ENCODE measurements around the gene MGRN1. TPM values are rescaled to one million over a fixed set of nuclear protein-coding genes. Genes with fewer than 3 reads are reported as not detected.

The MGRN1 gene
- total RNA-seq, 1 experiment from 2014 or later, result 54.6 TPM

DNA sequence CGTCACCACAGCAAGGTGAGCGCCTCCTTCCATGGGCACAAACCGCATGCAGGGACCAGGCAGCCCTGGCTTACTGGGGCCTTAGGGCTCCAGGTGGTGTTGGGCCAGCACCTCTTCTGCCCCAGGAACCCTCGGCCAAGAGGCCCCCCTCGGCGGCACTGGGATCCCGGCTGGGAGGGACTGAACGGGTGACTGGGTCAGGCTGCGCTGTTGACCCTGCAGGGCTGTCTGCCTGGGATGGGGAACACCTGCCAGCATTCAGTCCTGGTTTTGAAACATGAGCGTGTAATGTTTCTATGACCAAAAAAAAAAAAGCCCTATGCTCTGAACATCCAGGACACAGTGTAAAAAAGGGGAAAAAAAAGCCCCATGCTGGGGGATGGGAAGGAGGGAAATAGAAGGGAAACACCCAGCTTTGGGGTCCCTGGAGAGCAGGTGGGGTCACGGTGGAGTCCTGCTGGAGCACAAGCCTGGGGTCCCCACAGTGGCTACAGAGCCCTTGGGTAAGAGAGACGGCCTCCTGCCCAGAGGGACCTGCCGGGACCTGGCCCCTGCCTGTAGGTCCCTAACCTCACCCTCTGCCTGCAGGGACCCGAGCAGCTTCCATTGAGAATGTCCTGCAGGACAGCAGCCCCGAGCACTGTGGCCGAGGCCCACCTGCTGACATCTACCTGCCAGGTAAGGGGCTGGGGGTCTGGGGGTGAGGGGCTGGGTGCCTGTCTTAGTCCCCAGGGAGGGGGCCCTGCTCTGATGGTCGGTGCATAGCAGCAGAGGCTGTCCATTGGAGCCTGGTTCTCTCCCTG, 58.8 kb downstream of the MGRN1 start:
- ChIA-PET POLR2A (ENCODE audit: low non-redundant PET) (no interaction called here), CTCF (no interaction called here)
- Histone ChIP-seq H3K4me1 (ENCODE audit: insufficient read depth, low read length, poor library complexity, severe bottlenecking) (peaks cover 7% of the 10 kb centered on the region), H3K36me3 (ENCODE audit: insufficient read depth, low read length, poor library complexity, severe bottlenecking) (no peaks in the 10 kb centered on the region), H3K4me3 (ENCODE audit: low read depth, low read length, poor library complexity, severe bottlenecking) (no peak overlapping the region), H3K27ac (ENCODE audit: low read depth, low read length, poor library complexity, severe bottlenecking) (no peak overlapping the region), H3K9me3 (ENCODE audit: low read depth, low read length, poor library complexity, severe bottlenecking) (no peaks in the 10 kb centered on the region), H3K27me3 (replicated peaks; ENCODE audit: insufficient read depth, low read depth, low read length, poor library complexity) (no peaks in the 10 kb centered on the region)
- no peak for DNase-seq (ENCODE audit: low spot score)
- intact Hi-C loops (cut with micrococcal nuclease; ENCODE audit: unreplicated experiment), result no loop called here
- BruUV-seq (replicated peaks), result no TSS peak
- TF ChIP-seq, protein P1, sequence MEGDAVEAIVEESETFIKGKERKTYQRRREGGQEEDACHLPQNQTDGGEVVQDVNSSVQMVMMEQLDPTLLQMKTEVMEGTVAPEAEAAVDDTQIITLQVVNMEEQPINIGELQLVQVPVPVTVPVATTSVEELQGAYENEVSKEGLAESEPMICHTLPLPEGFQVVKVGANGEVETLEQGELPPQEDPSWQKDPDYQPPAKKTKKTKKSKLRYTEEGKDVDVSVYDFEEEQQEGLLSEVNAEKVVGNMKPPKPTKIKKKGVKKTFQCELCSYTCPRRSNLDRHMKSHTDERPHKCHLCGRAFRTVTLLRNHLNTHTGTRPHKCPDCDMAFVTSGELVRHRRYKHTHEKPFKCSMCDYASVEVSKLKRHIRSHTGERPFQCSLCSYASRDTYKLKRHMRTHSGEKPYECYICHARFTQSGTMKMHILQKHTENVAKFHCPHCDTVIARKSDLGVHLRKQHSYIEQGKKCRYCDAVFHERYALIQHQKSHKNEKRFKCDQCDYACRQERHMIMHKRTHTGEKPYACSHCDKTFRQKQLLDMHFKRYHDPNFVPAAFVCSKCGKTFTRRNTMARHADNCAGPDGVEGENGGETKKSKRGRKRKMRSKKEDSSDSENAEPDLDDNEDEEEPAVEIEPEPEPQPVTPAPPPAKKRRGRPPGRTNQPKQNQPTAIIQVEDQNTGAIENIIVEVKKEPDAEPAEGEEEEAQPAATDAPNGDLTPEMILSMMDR (conservative IDR thresholded peaks at IDR 0.05; ENCODE audit: low read depth, low read length), result no peak
- TF ChIP-seq EZH2 (IDR thresholded peaks at IDR 0.05; ENCODE audit: borderline replicate concordance, low read depth, low read length, poor library complexity, severe bottlenecking), result no peak

DNA sequence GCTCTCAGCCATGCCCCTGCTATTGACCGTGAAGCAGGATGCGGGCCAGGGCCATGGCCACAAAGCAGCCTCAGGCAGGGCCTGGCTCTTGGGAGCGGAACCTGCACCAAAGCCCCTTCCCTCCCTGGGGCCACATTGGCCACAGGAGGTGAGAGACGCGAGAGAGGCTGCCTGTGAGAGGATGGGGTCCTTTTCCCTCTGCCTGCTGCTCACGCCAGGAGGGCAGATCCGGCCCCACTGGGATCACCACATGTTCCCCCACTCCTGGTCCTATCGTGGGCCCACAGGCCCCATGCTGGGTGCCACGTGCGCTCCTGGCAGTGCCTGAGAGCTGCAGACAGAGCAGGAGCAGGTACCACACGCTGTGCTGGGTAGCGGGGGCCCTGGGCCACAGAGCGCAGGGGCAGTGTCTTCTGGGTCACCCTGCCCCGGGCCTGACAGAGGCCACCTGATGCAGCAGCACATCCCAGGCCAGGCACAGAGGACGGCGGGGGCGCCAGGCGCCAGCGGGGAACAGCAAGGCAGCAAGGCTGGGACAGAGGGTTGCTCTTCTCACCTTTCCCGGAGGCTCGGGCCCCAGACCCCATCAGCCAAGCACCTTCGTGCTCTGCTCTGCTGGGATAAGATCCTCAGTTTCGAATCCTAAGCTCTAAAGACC, 59.6 kb downstream of the MGRN1 start:
- TF ChIP-seq EZH2 (IDR thresholded peaks at IDR 0.05; ENCODE audit: borderline replicate concordance, low read depth, low read length, poor library complexity, severe bottlenecking), result no peak
- TF ChIP-seq, protein P1 (conservative IDR thresholded peaks at IDR 0.05; ENCODE audit: low read depth, low read length), result no peak
- no peak for DNase-seq (ENCODE audit: low spot score)
- Histone ChIP-seq H3K36me3 (ENCODE audit: insufficient read depth, low read length, poor library complexity, severe bottlenecking) (no peaks in the 10 kb centered on the region), H3K4me3 (ENCODE audit: low read depth, low read length, poor library complexity, severe bottlenecking) (no peak overlapping the region), H3K27ac (ENCODE audit: low read depth, low read length, poor library complexity, severe bottlenecking) (no peak overlapping the region), H3K4me1 (ENCODE audit: insufficient read depth, low read length, poor library complexity, severe bottlenecking) (peaks cover 7% of the 10 kb centered on the region), H3K27me3 (replicated peaks; ENCODE audit: insufficient read depth, low read depth, low read length, poor library complexity) (no peaks in the 10 kb centered on the region), H3K9me3 (ENCODE audit: low read depth, low read length, poor library complexity, severe bottlenecking) (no peaks in the 10 kb centered on the region)
- intact Hi-C loops (cut with micrococcal nuclease; ENCODE audit: unreplicated experiment), result no loop called here
- POLR2A ChIA-PET (ENCODE audit: low non-redundant PET), result no interaction called here
- CTCF ChIA-PET, result no interaction called here
- no TSS peak for BruUV-seq (replicated peaks)

DNA sequence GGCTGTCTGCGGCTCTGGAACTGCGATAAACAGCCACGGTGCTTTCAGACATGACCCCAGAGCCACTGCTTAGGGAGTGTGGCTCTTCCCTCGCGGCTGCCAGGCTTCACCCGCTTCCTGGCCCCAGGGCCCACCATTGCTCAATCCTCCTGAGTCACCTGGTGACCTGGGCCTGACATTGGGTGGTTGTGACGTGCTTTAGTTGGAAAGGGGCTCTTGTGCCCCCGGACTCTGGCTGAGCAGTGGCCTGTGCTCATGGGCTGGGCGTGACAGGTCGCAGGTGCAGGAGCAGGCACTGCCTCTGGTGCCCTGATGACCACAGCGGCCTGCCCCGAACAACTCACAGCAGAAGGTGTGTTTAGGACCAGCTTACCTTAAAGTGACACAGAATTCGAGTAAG, 60.1 kb downstream of the MGRN1 start:
- no TSS peak for BruUV-seq (replicated peaks)
- intact Hi-C loops (cut with micrococcal nuclease; ENCODE audit: unreplicated experiment), result no loop called here
- TF ChIP-seq, protein P1 (conservative IDR thresholded peaks at IDR 0.05; ENCODE audit: low read depth, low read length), result no peak
- TF ChIP-seq EZH2 (IDR thresholded peaks at IDR 0.05; ENCODE audit: borderline replicate concordance, low read depth, low read length, poor library complexity, severe bottlenecking), result no peak

More for the DNA sequence above, 60.1 kb downstream of the MGRN1 start:
- CTCF ChIA-PET, result no interaction called here
- POLR2A ChIA-PET (ENCODE audit: low non-redundant PET), result no interaction called here
- H3K27me3 ChIP-seq (replicated peaks; ENCODE audit: insufficient read depth, low read depth, low read length, poor library complexity), result no peaks in the 10 kb centered on the region
- peaks cover 4% of the 10 kb centered on the region for H3K4me1 ChIP-seq (ENCODE audit: insufficient read depth, low read length, poor library complexity, severe bottlenecking)
- H3K27ac ChIP-seq (ENCODE audit: low read depth, low read length, poor library complexity, severe bottlenecking), result no peak overlapping the region
- H3K9me3 ChIP-seq (ENCODE audit: low read depth, low read length, poor library complexity, severe bottlenecking), result no peaks in the 10 kb centered on the region
- H3K36me3 ChIP-seq (ENCODE audit: insufficient read depth, low read length, poor library complexity, severe bottlenecking), result no peaks in the 10 kb centered on the region
- no peak for DNase-seq (ENCODE audit: low spot score)
- no peak overlapping the region for H3K4me3 ChIP-seq (ENCODE audit: low read depth, low read length, poor library complexity, severe bottlenecking)
